ENCODE measurements around the gene DIAPH2.

DIAPH2 gene

GRCh38 chrX:97372001-97372766 lies 687.5 kb downstream of the DIAPH2 start:
- TF ChIP-seq, protein P1, sequence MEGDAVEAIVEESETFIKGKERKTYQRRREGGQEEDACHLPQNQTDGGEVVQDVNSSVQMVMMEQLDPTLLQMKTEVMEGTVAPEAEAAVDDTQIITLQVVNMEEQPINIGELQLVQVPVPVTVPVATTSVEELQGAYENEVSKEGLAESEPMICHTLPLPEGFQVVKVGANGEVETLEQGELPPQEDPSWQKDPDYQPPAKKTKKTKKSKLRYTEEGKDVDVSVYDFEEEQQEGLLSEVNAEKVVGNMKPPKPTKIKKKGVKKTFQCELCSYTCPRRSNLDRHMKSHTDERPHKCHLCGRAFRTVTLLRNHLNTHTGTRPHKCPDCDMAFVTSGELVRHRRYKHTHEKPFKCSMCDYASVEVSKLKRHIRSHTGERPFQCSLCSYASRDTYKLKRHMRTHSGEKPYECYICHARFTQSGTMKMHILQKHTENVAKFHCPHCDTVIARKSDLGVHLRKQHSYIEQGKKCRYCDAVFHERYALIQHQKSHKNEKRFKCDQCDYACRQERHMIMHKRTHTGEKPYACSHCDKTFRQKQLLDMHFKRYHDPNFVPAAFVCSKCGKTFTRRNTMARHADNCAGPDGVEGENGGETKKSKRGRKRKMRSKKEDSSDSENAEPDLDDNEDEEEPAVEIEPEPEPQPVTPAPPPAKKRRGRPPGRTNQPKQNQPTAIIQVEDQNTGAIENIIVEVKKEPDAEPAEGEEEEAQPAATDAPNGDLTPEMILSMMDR (IDR thresholded peaks at IDR 0.05; ENCODE audit: low read depth, low read length) = no peak
- H3K9me3 ChIP-seq = no peaks in the 10 kb centered on the region
- no peak for DNase-seq

DNA sequence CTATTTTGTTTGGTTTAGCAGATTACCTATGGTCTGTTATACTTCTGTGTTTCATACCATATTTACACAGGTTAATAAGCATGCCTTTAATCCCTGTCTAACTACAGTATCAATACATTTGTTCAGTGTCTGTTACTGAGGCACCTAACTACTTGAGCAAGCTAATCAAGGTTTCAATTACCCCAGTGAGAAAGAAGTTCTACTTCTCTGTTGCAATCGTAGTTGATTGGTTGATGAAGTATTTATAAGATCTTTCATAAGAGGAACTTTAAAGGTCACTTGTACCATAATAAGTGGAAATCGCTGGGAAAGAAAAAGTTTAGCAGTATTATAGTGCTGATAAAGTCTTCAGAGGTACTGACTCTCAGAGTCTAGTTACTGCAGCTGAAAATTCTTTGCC lies 689.6 kb downstream of the DIAPH2 start:
- no peak for DNase-seq
- Histone ChIP-seq H3K36me3 (no peaks in the 10 kb centered on the region), H3K4me1 (no peaks in the 10 kb centered on the region), H3K27me3 (no peaks in the 10 kb centered on the region), H3K4me3 (ENCODE audit: low read depth, low read length) (no peak overlapping the region), H3K9me3 (no peaks in the 10 kb centered on the region)
- TF ChIP-seq, protein P1 (IDR thresholded peaks at IDR 0.05; ENCODE audit: low read depth, low read length) = no peak

More at GRCh38 chrX:97372001-97372766, 687.5 kb downstream of the DIAPH2 start:
- Histone ChIP-seq H3K36me3 (no peaks in the 10 kb centered on the region), H3K27me3 (no peaks in the 10 kb centered on the region), H3K4me1 (no peaks in the 10 kb centered on the region), H3K4me3 (ENCODE audit: low read depth, low read length) (no peak overlapping the region)

DNA sequence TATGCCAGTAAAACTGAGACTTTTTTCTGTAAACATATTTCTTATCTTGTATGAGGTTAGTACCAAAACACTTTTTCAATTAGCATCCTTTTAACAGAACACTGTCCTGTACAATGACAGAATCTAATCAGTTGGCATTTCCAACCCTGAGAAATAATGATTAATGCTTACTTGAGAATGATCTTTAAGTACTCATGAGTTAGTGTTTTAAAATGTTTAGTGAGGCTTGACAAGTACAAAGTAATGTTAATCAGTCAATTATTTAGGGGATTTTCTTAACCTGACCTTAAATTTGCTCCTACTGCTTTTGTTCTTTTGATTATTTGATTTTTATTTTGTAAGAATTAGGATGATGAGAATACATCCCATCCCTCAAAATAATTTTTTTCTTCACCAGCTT lies 695.6 kb downstream of the DIAPH2 start:
- Histone ChIP-seq H3K9me3 (no peaks in the 10 kb centered on the region), H3K36me3 (no peaks in the 10 kb centered on the region), H3K27me3 (no peaks in the 10 kb centered on the region), H3K4me3 (ENCODE audit: low read depth, low read length) (no peak overlapping the region), H3K4me1 (no peaks in the 10 kb centered on the region)
- no peak for DNase-seq
- TF ChIP-seq, protein P1 (IDR thresholded peaks at IDR 0.05; ENCODE audit: low read depth, low read length) = no peak

GRCh38 chrX:97384685-97385084 lies 700.0 kb downstream of the DIAPH2 start:
- DNase-seq = no peak
- no peak overlapping the region for H3K4me3 ChIP-seq (ENCODE audit: low read depth, low read length)
- TF ChIP-seq, protein P1 (IDR thresholded peaks at IDR 0.05; ENCODE audit: low read depth, low read length) = no peak
- no peaks in the 10 kb centered on the region for H3K27me3 ChIP-seq
- no peaks in the 10 kb centered on the region for H3K36me3 ChIP-seq
- H3K4me1 ChIP-seq = no peaks in the 10 kb centered on the region
- no peaks in the 10 kb centered on the region for H3K9me3 ChIP-seq

- H3K27me3 ChIP-seq = no peaks in the 10 kb centered on the region
- DNase-seq = no peak
- TF ChIP-seq, protein P1 (IDR thresholded peaks at IDR 0.05; ENCODE audit: low read depth, low read length) = no peak
- H3K4me1 ChIP-seq = no peaks in the 10 kb centered on the region
- H3K36me3 ChIP-seq = no peaks in the 10 kb centered on the region
- no peaks in the 10 kb centered on the region for H3K9me3 ChIP-seq
- H3K4me3 ChIP-seq (ENCODE audit: low read depth, low read length) = no peak overlapping the region
These were observed 702.4 kb downstream of the DIAPH2 start for GRCh38 chrX:97387004-97387403.

- no peak for DNase-seq
- Histone ChIP-seq H3K36me3 (no peaks in the 10 kb centered on the region), H3K4me1 (no peaks in the 10 kb centered on the region), H3K4me3 (ENCODE audit: low read depth, low read length) (no peak overlapping the region), H3K27me3 (no peaks in the 10 kb centered on the region), H3K9me3 (no peaks in the 10 kb centered on the region)
- TF ChIP-seq, protein P1 (IDR thresholded peaks at IDR 0.05; ENCODE audit: low read depth, low read length) = no peak
These were observed 705.1 kb downstream of the DIAPH2 start for GRCh38 chrX:97389761-97390192.
